ENCODE measurements around the gene TANGO2. TPM values are rescaled to one million over a fixed set of nuclear protein-coding genes. Genes with fewer than 3 reads are reported as not detected.

Gene TANGO2
- total and polyA plus RNA-seq, 9 of the 15 experiments (the other 6 are each of a cell fraction or from before 2014, with no cell fraction given) = 15.5 to 94.9 (median 70.1) TPM

GRCh38 chr22:20089226-20089976 is 68.5 kb downstream of the TANGO2 start:
- Histone ChIP-seq H3K27me3 (ENCODE audit: control insufficient read depth in 2 of 2, insufficient read depth in 2 of 2, low read length in 2 of 2) (no peaks in the 10 kb centered on the region), H3K27ac (ENCODE audit: extremely low read depth, low read depth, low read length) (no peak overlapping the region), H4K20me1 (replicated peaks; ENCODE audit: control insufficient read depth, insufficient read depth, low read length) (peaks cover 14% of the 10 kb centered on the region), H3K79me2 (ENCODE audit: control insufficient read depth, insufficient read depth, low read length) (peaks cover 73% of the 10 kb centered on the region), H3K4me2 (ENCODE audit: insufficient read depth, low read length) (no peak overlapping the region), H3K9me1 (ENCODE audit: control insufficient read depth, insufficient read depth, low read length) (peaks cover 5% of the 10 kb centered on the region), H3K36me3 (ENCODE audit: control insufficient read depth, insufficient read depth, low read length) (peaks cover 97% of the 10 kb centered on the region), H2AFZ (ENCODE audit: low read depth, low read length) (no peak overlapping the region), H3K4me1 (replicated peaks in 1 of 2; ENCODE audit: control insufficient read depth in 2 of 2, insufficient read depth in 2 of 2, low read length in 2 of 2) (peaks cover 13 to 24% of the 10 kb centered on the region in 2 experiments), H3K9me3 (replicated peaks; ENCODE audit: control insufficient read depth, insufficient read depth, low read depth, low read length) (no peaks in the 10 kb centered on the region), H3K4me3 (no peak overlapping the region), H3K9ac (ENCODE audit: insufficient read depth in 1 of 2, low read depth in 2 of 2, low read length in 2 of 2) (peak overlapping the region in 1 of 2 experiments; percentile 13; a peak in 1 of 4 replicates)
- DNase-seq (ENCODE audit: extremely low read depth in 1 of 4, low spot score in 3 of 4) (no peak), ATAC-seq (no peak), FAIRE-seq (no peak)
- ChIA-PET CTCF (ENCODE audit: low intra/inter-chr PET ratio) (no interaction called here), POLR2A (interaction anchor here (0.5 to 19.4 kb wide), 14 partner anchors 6 to 453 kb away, joined by 3 to 513 read pairs (median 3); partner anchors contain the start of genes DGCR8, RANBP1, TANGO2 and TRMT2A)
- in situ Hi-C loops (cut with MboI) (loop anchor here (5.0 kb wide), 1 partner anchor 117 kb away; no protein-coding TSS in a partner anchor), intact Hi-C loops (cut with micrococcal nuclease) (no loop called here)
- BruUV-seq (replicated peaks) = no TSS peak
- WGBS (ENCODE audit: insufficient coverage, low coverage, missing lambda C conversion rate) = 96% methylated on average over 17 of the region's 17 CpGs
- TF ChIP-seq NBN (IDR thresholded peaks at IDR 0.05; ENCODE audit: low read depth) (no peak), POLR2AphosphoS2 (IDR thresholded peaks at IDR 0.05; ENCODE audit: low read length) (no peak; the same call in 1 of the 2 replicates), ARID3B (CRISPR knock-in tag; IDR thresholded peaks at IDR 0.05; ENCODE audit: borderline replicate concordance) (no peak), U2AF1 (optimal IDR thresholded peaks at IDR 0.05; ENCODE audit: low read depth, low read length) (no peak), ZNF184 (CRISPR knock-in tag; IDR thresholded peaks at IDR 0.05) (no peak), CBX8 (IDR thresholded peaks at IDR 0.05; ENCODE audit: borderline replicate concordance, extremely low read depth, low read depth, low read length, poor library complexity, severe bottlenecking) (no peak), DDX20 (tag; IDR thresholded peaks at IDR 0.05; ENCODE audit: low read depth) (no peak), FOXJ2 (tag; IDR thresholded peaks at IDR 0.05) (no peak), ZC3H11A (IDR thresholded peaks at IDR 0.05; ENCODE audit: low read depth, low read length) (no peak), ZBTB11 (CRISPR knock-in tag; IDR thresholded peaks at IDR 0.05) (peak in 1 of 3 experiments; percentile 14; a peak in 1 of 6 replicates)
- TF ChIP-seq, protein P1, sequence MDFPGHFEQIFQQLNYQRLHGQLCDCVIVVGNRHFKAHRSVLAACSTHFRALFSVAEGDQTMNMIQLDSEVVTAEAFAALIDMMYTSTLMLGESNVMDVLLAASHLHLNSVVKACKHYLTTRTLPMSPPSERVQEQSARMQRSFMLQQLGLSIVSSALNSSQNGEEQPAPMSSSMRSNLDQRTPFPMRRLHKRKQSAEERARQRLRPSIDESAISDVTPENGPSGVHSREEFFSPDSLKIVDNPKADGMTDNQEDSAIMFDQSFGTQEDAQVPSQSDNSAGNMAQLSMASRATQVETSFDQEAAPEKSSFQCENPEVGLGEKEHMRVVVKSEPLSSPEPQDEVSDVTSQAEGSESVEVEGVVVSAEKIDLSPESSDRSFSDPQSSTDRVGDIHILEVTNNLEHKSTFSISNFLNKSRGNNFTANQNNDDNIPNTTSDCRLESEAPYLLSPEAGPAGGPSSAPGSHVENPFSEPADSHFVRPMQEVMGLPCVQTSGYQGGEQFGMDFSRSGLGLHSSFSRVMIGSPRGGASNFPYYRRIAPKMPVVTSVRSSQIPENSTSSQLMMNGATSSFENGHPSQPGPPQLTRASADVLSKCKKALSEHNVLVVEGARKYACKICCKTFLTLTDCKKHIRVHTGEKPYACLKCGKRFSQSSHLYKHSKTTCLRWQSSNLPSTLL (IDR thresholded peaks at IDR 0.05) = no peak
- TF ChIP-seq, protein P2, sequence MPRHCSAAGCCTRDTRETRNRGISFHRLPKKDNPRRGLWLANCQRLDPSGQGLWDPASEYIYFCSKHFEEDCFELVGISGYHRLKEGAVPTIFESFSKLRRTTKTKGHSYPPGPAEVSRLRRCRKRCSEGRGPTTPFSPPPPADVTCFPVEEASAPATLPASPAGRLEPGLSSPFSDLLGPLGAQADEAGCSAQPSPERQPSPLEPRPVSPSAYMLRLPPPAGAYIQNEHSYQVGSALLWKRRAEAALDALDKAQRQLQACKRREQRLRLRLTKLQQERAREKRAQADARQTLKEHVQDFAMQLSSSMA (CRISPR knock-in tag; IDR thresholded peaks at IDR 0.05) = no peak

All from K562 (cell line).